GM19043 (cell line): ENCODE data around the gene NACC2.
"Not testable (repeated sequence)": the region's sequence is repeated elsewhere in the genome, so short reads cannot be mapped to it uniquely, and the experiment has no call there.

Source experiments
- ATAC-seq: cut with Tn5 transposase; IDR thresholded peaks from one replicate; pipeline ENCODE4 v1.9.1; 2021; ENCODE audit warnings: low read depth; ENCODE audit not compliant: unreplicated experiment

NACC2 gene

DNA sequence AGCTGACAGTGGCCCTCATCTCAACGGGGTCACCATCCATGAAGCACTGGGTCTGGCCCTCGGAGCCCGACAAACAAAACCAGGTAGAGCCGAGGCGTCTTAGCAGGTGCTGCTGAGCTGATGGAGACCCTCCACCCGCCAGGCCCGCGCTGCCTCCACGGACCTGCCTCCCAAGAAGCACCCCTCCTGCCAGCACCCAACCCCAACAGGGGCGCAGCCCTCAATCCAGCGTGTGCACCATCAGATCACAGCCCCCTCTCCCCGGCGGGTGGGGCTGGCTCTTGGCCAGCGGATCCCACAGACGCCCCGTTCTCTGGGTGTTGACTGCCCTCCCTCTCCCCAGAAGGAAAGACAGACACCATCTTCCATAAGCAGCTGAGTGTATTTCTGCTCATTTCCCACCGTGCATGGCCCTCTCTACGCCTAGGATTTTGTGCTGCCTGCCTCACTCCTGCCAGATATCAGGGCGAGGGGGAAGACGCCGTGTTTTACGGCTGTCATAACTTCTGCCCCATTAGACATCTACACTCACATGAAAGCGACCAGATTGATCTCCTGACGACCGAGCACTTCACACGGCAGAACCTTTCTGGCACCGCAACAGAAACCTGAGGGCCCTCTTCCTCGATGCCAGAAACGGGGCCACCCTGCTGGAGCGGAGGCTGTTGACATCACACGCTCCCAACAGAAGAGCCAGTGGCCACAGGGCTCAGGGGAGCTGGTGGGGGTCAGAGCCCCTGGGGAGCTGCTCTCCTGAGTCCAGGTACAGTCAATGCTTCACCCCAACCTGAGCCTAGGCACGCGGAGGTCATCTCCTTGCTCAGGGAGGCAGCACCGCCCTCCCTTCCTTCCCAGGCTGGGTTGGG, 12.4 kb downstream of the NACC2 start:
- ATAC-seq: no peak

DNA sequence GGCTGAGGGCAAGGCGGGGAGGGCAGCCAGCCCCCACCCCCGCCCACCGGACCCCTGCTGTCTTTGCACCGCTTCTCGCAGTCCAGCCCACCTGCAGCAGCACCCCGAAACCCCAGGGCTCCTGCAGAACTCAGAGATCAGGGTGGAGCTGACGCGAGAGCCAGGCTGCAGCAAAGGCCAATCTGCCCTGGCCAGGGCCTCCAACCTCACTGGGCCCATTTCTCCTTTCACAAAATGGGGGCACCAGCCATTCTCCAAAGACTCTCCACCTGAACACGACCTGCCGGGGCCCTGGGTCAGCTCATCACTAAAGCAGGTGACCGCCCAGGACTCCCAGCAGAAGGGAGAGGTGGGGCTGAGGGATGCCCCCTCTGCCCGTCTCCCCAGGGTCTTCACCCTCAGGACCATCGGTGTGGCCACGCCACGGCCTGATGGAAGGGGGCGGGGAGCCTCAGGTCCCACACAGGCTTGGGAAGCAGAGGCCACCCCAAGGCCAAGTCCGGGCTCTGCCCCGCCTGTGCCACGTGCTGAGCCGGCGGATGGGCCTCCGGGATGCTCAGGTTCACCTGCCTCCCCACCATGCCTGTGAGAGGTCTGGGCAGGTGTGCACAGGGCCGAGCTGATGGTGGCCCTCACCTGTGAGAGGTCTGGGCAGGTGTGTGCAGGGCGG, 13.1 kb downstream of the NACC2 start:
- ATAC-seq: no peak

DNA sequence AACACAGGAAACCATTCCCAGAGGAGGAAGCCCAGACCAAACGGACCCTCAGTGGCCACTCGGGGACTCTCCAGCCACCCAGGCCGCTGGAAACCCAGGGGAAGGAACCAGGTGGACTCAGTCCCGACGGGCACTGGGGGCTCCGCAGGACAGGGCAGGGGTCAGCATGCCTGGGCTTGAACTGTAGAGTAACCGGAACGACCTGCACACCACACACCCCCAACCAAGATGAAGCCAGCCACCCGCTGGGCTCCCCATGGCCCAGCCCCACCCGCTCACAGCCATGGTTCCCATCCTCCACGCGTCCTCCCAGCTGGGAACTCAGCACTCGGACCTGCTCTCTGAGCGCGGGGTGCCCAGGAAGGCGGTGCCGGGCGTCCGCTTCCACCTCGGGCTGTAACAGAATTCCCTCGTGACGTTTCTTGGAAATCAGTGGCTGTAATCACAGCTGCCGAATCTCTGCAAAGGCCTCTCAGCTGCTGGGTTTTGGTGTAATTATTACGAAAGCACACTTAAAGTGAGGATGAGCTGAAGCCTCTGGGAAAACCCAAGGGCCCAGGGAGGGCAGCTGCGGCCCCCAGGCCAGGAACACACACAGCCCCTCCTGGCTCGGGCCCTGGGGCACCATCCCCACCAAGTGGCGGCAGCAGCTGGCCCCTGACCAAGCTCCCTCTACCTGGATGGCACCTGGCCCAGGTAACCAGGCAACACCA, 13.8 kb downstream of the NACC2 start:
- no peak for ATAC-seq

DNA sequence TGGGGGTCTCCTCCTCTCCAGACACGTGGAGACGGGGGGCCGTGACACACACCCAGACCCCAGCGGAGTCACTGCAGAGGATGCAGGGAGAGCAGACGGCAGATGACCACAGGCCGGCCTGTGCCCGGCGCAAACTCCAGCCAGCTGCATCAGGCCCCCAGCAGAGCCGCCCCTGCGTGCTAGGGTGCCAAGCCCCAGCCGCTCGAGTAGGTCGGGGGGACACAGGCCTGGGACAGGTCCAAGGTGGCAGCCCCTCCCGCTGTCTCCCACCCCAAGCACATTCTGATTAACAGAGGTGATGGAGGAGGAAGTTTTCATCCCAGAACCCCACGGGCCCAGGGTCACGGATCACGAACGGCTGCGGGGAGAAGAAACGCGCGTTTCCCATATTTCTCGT, 14.4 kb downstream of the NACC2 start:
- no peak for ATAC-seq

DNA sequence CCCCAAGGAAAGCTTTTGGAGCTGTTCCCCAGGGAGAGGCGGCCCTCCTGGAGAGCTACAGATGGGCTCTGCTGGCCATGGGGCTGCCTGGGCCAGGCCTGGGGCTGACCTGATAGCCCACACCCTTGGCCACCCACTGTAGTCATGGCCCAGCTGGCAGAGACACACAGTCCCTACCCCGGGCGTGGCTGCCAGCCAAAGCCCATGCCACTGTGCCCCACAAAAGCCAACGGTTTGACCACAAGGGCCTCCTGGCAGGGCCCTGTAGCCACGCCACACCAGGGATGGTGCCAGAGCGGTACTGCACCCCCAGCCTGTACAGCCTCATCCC, 15.2 kb downstream of the NACC2 start:
- no peak for ATAC-seq

DNA sequence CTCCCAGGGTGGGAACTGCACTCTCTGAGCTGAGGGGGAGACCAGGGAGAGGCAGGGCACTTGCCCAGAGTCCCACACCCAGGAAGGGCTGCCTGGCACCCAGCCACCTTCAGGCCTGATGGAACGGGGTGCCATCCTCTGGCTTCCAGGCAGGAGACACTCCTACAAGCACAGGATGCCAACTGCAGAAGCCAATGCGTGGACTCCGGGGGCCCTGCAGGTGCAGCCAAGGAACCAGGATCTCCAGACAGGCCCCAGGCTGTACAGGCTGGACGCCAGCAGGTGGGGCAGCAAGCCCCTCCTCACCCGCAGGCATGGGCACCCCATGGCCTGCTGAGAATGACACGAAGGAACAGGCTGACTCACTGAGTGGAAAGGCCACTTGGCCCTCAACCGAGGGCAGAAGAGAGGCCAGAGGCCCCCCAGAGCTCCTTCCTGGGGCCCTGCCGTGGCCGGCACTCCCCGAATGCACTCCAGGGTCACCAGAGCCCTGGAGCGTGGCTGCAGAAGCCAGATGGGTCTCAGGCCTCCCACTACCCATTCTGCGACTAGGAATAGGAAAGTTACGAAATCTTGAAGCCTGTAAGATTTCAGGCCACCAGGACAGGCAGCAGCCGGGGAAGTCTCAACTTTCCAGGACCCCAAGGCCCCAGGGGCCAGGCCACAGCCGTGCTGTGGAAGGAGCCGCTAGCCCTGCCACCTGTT, 15.7 kb downstream of the NACC2 start:
- ATAC-seq: no peak

DNA sequence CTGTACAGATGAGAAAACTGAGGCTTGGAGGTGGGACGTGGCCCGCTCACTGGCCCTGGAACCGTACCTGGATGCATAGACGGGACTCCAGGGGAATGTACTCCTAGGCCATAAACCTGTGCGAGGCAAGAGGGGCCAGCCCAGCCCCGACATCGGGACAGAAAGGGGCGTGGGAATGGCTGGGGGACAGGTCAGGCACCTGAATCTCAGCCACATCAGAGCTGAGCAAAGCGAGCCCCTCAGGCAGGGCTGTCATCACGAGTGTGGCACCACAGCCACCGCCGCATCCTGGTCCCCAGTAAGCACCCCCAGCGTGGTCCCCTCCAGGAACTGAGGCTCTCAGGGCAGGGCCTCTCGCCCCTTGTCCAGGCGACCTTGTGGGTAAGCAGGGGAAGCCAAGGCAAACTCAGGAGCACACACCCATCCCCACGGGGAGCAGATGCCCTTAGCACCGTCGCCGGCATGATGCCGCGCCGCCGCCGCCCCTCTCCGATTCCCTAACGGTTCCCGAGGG, 16.5 kb downstream of the NACC2 start:
- ATAC-seq: no peak

DNA sequence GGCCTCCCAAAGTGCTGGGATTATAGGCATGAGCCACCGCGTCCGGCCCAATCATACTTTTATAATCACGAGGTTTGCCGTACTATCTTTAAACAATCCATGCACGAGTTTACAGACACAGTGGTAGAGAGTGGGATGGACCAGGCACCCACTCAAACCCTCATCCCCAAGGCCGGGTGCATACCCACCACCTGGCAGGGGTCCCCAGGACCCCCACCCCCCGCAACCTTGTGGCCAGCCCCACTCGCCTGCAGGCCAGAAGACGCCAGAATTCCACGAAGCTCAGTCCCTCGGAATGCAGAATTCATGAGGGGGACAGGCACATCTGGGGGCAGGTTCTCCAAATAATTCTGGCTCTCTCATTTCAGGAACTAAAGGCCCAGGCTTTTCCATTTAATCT, 17.1 kb downstream of the NACC2 start:
- no peak for ATAC-seq

DNA sequence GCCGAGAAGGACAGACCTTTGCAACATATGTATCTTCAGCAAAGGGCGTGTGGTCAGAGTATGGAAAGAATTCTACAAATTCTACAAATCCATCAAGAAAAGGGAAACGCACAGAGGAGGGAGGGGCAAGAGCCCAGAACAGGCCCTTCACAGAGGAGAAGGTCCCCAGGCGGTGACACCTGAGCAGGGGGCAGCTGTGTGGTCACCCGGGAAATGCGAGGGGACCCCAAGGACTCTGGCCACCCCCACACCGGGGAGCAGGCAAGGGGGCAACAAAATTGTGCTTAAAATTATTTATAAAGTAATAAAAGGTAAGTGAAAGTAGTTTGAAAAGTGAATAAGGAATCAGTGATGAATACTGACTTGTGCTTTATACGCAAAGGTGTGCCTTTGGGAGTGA, 17.6 kb downstream of the NACC2 start:
- no peak for ATAC-seq

DNA sequence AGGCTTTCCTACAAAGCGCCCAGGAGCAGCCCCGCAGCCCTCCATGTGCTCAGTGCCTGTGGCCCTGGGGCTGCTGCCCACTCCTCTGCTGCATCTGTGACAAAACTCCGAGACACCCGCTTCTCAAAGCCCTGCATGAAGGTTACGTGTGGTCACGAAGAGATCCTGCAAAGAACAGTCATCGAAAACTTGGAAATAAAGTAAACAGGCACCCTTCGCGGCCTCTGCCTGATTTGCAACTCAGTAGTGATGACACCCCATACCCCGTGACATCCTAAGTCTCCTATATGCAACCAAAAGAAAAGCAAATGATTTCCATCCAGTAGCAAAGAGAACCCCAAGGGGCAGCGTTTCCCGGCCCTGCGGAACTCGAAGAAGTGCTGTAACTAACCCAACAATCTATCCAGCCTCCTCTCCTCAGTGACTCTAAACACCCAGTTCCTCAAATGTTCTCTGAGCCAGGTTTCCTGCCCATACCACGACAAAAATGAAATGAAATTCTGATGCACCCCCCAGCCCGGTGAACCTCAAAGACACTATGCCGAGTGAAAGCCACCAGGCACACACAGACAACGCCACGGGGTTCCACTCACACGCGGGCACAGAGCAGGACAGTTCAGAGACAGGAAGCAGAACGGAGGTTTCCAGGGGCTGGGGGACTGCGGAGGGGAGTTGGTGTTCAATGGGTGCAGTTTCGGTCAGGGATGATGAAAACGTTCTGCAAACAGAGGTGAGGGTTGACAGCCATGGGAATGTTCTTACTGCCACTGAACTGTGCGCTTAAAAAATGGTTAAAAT, 19.0 kb downstream of the NACC2 start:
- ATAC-seq: no peak

DNA sequence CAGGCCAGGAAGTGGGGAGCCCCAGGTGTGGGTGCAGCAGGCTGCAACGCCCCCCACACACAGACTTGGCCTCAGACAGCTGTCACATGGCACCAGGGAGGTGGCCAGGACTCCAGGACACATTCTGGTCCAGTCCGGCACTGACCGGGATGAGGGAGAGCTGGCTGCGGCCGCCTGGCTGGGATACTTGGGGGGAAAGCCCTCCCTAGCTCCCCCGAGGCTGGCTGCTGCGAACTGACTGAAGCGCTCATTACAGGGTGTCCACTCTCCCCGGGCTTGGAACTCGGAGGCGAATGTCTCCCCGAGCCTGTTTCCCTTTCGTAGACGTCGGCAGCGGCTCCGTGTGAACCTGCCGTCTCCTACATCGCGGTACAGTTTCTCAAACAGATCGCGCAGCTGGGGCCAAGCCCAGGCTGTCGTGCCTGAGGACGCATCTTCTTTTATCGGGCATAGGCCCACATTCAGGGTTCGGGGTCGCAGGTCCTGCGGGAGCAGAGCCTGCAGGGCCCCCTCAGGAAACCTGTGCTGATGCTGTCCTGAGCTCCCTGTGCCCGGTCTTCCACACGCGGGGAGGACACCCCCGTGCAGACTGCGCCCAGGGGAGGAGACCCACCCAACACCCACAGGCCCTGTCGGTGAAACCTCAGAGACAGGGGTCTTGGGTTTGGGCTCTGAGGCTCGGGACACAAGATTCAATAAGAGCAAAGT, 19.8 kb downstream of the NACC2 start:
- ATAC-seq: no peak

DNA sequence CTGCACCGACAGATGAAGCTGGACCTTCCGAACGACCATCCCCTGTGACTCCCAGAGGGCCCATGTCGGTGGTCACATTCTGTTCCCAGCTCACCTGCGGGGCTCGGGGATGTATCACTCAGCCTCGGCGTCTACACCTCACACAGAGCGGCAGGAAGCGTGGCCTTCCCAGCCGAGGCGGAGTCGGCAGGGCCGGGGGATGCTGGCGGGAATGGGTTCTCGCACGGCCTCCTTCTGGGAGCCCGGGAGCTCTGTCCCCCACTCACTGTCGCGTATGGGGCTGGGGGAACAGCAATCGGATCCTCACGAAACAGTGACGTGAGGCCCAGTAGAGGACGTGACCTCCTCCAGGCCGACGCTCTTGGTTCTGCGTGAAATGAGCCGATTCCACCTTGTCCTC, 20.4 kb downstream of the NACC2 start:
- no peak for ATAC-seq

DNA sequence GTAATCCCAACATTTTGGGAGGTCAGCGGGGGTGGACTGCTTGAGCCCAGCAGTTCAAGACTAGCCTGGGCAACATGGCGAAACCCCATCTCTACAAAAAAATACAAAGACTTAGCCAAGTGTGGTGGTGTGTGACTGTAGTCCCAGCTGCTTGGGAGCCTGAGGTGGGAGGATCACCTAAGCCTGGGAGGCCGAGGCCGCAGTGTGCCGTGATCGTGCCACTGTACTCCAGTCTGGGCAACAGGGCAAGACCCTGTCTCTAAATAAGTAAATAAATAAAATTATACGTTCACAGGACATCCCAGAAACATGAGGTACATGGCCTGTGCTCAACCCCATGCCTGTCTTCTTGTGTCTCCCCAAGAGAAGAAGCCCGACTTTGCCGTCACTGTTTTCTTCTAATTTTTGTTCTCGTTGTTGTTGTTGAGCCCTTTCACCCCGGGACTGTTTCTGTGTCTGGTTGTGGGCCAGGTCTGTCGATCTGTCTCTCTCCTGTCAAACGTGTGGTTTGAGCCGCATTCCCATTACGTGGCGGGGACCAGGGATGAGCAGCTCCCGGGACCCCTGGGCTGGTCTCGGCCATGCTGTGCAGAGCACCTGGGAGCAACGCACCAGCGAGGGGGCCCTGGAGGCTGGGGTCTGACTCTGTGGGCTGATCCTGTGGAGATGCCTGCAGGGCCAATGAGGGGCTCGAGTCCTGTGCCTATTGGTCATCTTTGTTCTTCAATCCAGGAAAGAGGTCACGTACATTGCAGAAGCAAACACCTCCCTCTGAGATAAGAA, 32.2 kb downstream of the NACC2 start:
- no peak for ATAC-seq

DNA sequence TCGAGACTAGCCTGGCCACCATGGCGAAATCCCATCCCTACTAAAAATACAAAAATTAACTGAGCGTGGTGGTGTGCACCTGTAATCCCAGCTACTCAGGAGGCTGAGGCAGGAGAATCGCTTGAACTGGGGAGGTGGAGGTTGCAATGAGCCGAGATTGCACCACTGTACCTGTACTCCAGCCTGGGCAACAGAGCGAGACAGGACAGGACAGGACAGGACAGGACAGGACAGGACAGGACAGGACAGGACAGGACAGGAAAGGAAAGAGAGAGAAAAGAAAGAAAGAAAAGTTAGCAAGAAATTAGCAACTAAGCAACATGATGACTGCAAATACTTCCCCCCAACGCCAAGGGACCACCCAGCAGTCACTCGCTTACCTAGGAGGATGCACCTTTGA, 33.2 kb downstream of the NACC2 start:
- not testable (repeated sequence) for ATAC-seq

DNA sequence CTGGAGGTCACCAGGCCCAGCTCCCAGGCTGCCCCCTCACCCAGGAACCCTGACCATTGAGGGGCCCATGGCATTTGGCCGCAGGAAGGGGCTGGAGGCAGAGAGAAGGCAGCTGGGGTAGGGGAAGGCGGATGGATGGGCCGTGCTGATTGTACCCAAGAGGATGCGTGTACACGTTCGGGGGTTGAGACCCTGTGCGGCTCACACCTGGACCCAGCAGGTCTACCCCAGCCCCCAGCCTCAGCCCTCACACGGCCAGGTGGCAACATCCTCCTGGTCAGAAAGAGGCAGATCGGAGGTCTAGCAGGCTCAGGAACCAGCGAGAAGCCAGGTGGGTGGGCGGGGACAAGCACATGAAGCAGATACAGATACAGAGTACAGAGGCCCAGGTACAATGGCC, 33.7 kb downstream of the NACC2 start:
- no peak for ATAC-seq

DNA sequence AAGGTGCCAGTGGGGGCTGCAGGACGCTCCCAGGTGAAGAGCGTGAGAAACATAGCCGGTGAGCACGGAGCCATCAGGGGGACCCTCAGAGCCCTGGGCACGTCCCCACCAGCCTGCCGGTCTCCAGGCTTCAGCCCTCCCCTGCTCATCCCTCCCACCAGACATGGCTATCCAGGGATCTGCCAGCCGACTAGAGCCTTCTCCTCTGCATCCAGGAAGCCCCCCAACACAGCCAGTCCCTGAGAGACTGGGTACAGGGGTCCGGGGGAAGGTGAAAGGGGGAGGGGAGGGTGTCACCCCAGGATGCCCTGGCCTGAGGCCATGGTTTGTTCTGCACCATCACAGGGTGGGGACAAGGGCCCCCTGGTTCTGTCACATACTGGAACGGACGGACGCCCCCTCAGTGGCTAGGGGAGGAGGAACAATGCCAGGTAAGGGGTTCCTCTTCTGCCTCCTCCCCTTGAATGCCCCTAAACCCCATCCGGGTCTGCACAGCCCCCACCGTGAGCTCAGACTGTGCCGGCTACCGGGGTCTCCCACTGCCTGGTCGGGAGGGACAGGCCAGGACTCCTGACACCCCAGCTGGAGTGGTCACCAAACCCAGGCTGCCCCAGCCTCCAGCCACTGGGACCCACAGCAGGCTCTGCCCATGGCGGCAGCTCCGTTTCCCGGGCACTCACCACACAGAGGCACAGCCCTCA, 34.3 kb downstream of the NACC2 start:
- ATAC-seq: no peak

DNA sequence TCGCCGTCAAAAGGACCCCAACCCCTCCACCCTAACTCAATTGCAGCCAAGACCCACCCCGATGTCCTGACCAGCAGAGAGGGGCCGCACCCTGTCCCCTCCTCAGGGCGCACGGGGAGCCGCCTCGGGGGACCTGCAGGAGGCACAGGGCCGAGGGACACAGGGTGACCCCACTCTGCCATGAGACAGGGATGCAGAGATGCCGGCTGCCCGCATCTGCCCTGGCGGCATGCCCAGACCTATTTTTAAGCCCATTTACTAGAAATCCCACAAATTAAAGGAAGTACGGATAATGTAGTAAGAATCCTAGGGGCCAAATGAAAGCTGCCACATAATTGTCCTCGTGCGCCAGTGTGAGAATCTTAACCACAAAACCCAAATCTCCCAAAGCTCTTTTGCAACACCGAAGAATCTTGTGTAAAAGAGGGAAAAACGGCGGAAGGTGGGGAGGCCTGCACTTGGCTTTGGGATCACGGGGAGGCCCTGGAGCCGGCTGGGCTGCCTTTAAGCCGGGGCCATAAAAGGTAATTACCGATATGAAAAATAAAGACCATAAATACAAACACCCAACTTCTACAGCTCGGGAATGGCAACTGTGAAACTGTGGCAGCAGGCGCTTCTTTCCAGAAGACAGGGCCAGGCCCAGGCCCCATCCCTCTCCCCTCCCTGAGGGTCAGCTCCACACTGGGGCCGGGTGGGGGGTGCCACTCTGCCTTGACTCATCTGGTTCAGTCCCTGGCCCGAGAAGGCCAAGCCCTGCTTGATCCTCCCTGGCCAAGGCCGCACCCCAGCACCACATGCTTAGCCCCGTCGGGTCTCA, 35.0 kb downstream of the NACC2 start:
- no peak for ATAC-seq
